ENCODE measurements around the gene VSIG10L2.
"Not testable (repeated sequence)": the region's sequence is repeated elsewhere in the genome, so short reads cannot be mapped to it uniquely, and the experiment has no call there.

The VSIG10L2 gene

GRCh38 chr11:125971618-125972017 is 25.8 kb downstream of the VSIG10L2 start:
- no peak for DNase-seq

- DNase-seq: no peak
Observed at GRCh38 chr11:125974284-125974683, 28.4 kb downstream of the VSIG10L2 start.

- DNase-seq: no peak
Observed at GRCh38 chr11:125975634-125976033, 29.8 kb downstream of the VSIG10L2 start.

GRCh38 chr11:125976156-125976555 is 30.3 kb downstream of the VSIG10L2 start:
- no peak for DNase-seq

DNA sequence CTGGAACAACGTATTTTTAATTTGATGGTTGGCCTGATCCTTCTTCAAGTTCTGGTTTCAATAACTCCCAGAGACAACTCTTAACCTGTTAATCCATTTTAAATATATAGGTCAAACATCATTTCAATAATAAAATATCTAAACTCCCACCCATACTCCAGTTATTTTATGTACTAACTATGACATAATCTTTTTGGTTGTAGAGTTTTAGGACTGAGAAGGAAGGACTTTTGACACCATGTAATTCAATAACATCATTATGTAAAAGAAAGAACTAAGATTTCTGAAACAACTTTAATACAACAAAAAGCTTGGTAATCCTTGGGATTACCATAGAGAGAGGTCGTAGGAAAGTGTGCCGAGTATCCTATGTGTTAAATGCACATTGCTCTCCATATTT is 31.5 kb downstream of the VSIG10L2 start:
- no peak for DNase-seq

DNA sequence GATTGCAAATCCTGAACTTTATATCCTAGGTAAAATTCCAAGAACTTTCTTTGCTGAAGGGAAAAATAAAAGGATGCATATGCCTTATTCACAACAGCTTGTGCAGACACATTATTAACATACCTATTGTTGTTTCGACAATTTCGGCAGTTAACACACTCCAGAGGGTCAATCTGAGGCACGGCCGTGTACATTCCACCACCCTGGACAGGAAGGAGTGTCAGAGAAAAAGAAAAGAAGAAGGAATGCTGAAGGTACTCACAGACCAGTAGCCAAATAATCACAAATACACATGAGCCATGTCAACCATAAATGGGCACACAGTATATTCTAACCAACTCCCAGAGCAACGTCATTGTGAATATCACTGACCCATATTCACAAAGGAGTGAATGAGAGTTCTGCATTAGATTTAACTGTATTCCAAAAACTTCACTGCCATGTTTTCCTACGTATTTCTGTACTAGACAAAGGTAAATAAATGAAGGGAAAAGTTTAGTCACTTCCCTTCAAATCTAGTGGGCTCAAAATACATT is 32.4 kb downstream of the VSIG10L2 start:
- DNase-seq: no peak

DNA sequence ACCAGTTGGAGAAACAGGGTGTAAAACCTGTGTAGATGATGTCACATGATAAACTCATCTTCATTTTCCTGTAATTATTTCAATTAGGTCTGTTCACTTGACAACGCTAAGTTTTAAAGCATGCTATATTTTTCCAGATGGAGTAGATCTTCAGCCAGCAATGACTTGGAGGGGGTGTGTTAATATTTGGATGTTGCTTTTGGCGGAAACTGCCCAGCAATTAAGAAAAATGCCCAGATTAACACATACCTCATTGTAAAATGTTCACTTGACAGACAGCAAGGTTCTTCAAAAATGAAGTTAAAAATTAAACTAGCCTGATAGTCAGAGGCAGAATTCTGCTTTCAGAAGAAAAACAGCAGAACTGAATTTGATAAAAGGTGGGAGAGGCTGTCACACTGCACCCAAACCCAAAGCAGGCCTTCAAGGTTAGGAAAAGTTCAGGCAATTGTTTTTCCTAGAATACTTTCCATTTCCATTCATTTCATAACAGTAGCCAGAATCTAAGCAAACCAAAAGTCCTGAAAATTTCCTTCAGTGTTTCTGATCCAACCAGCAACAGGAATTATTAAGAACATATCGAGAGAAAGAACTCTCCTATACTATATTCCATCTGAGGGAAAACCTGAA is 33.0 kb downstream of the VSIG10L2 start:
- no peak for DNase-seq

DNA sequence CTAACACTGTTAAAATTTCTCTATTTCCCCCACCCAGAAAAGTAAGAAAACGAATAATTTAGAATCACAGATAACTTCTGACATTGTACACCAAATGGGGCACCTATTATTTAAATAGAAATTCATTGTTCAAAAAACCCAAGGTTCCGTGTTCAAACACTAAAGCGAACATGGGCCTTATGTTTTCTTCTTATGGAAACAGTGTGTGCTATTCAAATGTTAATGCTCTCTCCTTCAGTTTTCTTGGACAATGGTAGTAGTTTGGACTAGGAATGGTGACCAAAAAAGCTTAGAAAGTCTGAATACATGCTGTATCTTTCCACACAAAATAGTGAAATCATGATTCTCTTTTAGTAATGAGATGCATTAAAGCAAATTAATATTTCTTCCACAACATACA is 33.7 kb downstream of the VSIG10L2 start:
- DNase-seq: no peak

DNA sequence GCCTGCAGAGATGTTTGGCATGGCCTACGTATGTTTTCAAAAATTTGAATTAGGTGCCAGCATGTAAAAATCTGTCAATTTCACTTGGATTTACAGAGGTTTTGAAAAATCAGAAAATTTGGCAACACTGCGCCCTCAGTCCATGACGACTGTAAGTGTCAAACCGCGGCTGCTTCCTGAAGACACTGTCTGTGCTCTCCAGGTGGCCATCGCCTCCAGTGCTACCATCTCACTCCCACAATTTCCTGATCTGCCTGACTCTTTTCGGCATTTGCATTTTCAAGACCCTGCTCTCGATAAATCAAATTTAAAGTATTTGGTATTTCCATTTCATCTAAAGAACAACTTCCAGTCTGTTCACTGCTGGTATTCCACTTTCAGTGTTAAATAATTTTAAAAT is 34.6 kb downstream of the VSIG10L2 start:
- no peak for DNase-seq

- no peak for DNase-seq
Observed at GRCh38 chr11:125982348-125982730, 36.5 kb downstream of the VSIG10L2 start.

GRCh38 chr11:125985956-125986355 is 40.1 kb downstream of the VSIG10L2 start:
- DNase-seq: not testable (repeated sequence)

- DNase-seq: no peak
Observed at GRCh38 chr11:125987066-125987641, 41.3 kb downstream of the VSIG10L2 start.

GRCh38 chr11:125990244-125990643 is 44.4 kb downstream of the VSIG10L2 start:
- peak in 1 of 2 donors; percentile 3 for DNase-seq

DNA sequence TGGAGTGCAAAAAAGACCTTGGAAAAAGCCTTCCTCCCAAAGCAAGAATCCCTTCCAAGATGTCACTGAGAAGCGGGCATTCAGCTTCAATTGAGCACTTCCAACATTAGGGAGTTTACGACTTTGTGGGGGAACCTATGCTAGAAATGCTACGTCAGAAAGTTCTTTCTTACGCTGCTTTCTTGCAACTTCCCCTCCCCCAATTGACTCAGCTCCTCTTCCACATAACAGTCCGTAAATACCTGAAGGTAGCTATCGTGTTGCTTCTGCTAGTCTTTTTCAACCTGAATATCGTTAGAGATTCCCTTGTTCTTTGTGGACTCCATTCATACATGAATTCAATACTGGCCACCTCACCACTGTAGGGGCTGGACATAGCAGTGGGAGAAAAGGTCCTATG is 47.0 kb downstream of the VSIG10L2 start:
- no peak for DNase-seq

DNA sequence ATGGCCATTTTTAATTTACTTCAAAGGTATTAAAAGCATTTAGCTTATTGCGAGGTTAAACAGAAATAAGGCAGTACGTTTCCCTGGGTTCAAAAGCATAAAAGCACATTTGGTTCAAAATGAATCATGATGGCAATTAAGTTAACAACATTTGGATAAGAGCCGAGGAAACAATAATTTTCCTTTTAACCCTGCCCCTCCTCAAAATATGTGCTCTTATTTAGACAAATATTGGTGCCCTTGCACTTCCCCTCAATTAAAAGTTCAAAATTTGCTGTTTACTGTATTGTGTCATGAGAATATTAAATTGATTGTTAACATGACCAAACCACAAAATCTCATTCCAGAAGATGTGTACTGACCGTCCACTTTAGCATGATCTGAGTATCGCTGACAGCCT is 48.7 kb downstream of the VSIG10L2 start:
- DNase-seq: no peak

GRCh38 chr11:125995313-125995712 is 49.5 kb downstream of the VSIG10L2 start:
- DNase-seq: peak; percentile 46 to 68

DNA sequence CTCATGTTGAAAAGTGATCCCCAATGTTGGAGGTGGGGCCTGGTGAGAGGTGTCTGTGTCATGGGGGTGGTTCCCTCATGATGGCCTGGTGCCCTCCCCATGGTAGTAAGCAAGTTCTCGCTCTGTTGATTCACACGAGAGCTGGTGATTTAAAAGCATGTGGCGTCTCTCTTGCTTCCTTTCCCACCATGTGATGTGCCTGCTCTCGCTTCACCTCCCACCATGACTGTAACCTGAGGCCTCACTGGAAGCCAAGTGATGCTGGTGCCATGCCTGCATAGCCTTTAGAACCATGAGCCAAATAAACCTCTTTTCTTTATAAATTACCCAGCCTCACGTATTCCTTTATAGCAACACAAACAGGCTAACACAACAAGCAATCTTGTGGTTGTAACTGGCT is 52.4 kb downstream of the VSIG10L2 start:
- no peak for DNase-seq

- DNase-seq: no peak
Observed at GRCh38 chr11:125999234-125999880, 53.5 kb downstream of the VSIG10L2 start.

- DNase-seq: no peak
Observed at GRCh38 chr11:126002181-126002580, 56.3 kb downstream of the VSIG10L2 start.
